NCI-H2081 treated with DMSO at 0.1 percent for 48 hours (cell line): ENCODE data around the gene TMPRSS13.
"Not testable (repeated sequence)": the region's sequence is repeated elsewhere in the genome, so short reads cannot be mapped to it uniquely, and the experiment has no call there.

Experiments
- DNase-seq: peaks from one replicate; lab custom pipeline; 2025; lab: John Stamatoyannopoulos, UW

Gene TMPRSS13

GRCh38 chr11:117929142-117929915 lies at the start of gene TMPRSS13:
Gene TMPRSS13, minus strand, starts transcription at chr11:117929402. Its CDS starts 95 bp downstream, at chr11:117929307.
- DNase-seq, result no peak

- no peak for DNase-seq
Measured at GRCh38 chr11:117978991-117979390, 49.8 kb upstream of the TMPRSS13 start.

- DNase-seq, result not testable (repeated sequence)
Measured at GRCh38 chr11:117978291-117978910, 49.2 kb upstream of the TMPRSS13 start.

- not testable (repeated sequence) for DNase-seq
Measured at GRCh38 chr11:117977612-117978264, 48.5 kb upstream of the TMPRSS13 start.

- no peak for DNase-seq
Measured at GRCh38 chr11:117977029-117977428, 47.8 kb upstream of the TMPRSS13 start.

GRCh38 chr11:117976445-117976844 lies 47.2 kb upstream of the TMPRSS13 start:
- no peak for DNase-seq

- DNase-seq, result no peak
Measured at GRCh38 chr11:117973503-117973860, 44.3 kb upstream of the TMPRSS13 start.

- DNase-seq, result no peak
Measured at GRCh38 chr11:117972629-117973502, 43.7 kb upstream of the TMPRSS13 start.

- DNase-seq, result no peak
Measured at GRCh38 chr11:117972044-117972443, 42.8 kb upstream of the TMPRSS13 start.

GRCh38 chr11:117970400-117971024 lies 41.3 kb upstream of the TMPRSS13 start:
- DNase-seq, result no peak

GRCh38 chr11:117969160-117969991 lies 40.2 kb upstream of the TMPRSS13 start:
- DNase-seq, result no peak

- DNase-seq, result no peak
Measured at GRCh38 chr11:117966908-117967307, 37.7 kb upstream of the TMPRSS13 start.

GRCh38 chr11:117962826-117963225 lies 33.6 kb upstream of the TMPRSS13 start:
- DNase-seq, result no peak

GRCh38 chr11:117961896-117962295 lies 32.7 kb upstream of the TMPRSS13 start:
- no peak for DNase-seq

- DNase-seq, result no peak
Measured at GRCh38 chr11:117960406-117960805, 31.2 kb upstream of the TMPRSS13 start.

- DNase-seq, result no peak
Measured at GRCh38 chr11:117959438-117960149, 30.4 kb upstream of the TMPRSS13 start.

- DNase-seq, result no peak
Measured at GRCh38 chr11:117958949-117959348, 29.7 kb upstream of the TMPRSS13 start.

GRCh38 chr11:117953024-117953671 lies 23.9 kb upstream of the TMPRSS13 start:
- DNase-seq, result no peak
